HG02970 (cell line): ENCODE data around the gene FBLN5.
"Not testable (repeated sequence)": the region's sequence is repeated elsewhere in the genome, so short reads cannot be mapped to it uniquely, and the experiment has no call there.

Experiments
- ATAC-seq: cut with Tn5 transposase; IDR thresholded peaks from one replicate; pipeline ENCODE4 v1.9.1; 2021; ENCODE audit warnings: mild to moderate bottlenecking, moderate library complexity, moderate number of reproducible peaks; ENCODE audit not compliant: unreplicated experiment, low FRiP score

FBLN5 gene

DNA sequence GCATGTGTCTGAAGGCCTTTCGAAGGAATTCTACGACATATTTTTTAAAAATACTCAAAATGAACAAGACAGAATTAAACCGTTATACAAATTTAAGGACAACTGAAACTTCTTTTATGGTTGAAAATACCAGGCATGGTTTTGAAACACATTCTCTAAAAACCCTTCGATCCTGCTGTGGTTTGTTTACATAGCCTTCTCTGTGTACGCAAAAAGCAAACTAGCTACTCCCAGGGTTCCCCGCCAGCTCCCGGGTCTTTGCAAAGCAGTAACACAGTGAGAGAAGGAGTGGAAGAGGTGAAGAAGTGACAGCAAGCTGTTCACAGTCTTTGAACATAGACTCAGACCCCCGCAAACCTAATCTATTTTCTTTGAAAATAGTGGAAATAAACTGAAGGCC, 77.9 kb downstream of the FBLN5 start:
- ATAC-seq = no peak

DNA sequence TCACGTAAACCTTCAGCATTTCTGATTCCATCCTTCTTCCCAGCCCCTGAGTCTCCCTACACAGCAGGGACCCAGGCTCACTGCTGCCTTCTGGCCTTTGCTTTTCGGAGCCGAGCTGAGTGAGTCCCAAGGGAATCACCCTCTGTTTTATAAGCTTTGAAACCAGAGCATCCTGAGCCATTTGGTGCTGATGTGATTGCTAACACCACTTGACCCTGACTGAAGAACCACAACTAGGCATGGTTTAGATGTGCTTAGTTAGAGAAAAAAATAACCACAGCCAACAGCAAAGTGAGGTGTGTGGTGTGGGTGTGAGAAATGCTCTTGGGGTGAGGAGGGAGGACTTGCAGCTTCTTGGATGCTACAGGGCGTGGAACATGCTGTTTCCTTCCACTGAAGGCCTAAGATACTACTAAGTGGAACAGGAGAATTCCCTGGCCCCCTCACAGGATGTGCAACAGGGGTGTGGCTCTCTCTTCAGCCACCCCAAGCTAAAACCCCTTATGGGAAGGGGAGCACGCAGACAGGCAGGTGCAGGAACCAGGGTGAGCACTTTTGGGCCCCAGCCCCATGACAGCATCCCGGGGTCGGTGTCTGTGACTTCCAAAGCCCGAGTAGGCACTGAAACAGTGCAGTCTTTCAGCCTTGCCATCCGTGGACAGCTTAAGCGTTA, 80.0 kb downstream of the FBLN5 start, which contains the start of gene TC2N:
TC2N (minus strand) TSS at position 221 of the 673 bp plus-strand sequence. CDS start 53,767 bp downstream, outside the sequence.
- ATAC-seq = no peak

DNA sequence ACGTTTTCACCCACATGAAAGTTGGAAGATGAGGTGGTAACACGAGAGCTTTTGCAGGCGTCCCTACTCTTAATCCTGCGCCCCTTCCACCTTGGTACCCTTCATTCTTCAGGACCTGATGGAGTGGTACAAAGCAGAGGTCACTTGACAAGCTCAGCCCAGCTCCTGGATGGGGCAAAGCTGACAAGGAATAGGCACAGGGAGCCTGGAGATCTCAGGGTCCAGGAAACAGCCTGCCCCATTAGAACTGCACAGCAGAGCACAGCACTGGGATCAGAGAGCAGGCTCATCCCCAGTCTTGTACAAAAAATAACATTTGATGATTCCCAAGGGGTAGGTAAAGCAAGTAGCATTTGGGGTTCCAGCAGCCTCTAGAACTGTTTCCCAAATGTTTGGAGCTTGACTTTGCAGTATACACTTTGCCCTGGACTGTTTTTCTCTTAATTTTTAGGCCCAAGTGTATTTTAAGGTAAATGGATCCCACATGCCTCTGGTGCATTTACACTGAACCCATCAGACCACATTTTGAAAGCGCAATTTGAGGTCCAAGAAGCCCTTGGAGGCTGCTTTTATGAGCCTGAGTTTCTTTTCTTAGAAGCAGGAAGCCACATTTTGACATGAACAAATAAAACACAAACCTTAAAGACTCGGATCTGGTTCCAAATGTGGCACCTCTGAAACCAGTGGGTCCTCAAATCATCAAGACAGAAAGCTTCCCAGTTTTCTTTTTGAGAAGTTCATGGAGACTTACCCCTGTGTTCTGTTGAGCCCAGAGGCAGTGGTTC, 80.8 kb downstream of the FBLN5 start:
- ATAC-seq = no peak

DNA sequence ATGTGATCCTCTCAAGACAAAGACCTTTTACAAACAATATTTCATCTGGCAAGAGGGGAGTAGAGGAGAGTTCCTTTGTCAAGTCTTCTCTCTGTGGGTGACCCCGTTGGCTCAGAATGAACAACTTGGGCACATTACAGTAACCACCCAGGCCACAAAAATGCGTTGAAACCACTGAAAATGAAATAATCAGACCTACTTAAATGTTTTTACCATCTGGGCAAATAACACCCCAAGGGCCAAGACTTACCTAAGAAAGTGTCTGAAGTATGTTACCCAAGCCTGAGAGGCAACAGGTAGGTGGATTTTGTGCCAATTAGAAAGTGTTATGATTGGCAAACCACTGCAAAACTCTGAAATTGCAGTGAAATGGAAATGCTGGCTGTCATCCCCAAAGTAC, 81.4 kb downstream of the FBLN5 start:
- no peak for ATAC-seq

DNA sequence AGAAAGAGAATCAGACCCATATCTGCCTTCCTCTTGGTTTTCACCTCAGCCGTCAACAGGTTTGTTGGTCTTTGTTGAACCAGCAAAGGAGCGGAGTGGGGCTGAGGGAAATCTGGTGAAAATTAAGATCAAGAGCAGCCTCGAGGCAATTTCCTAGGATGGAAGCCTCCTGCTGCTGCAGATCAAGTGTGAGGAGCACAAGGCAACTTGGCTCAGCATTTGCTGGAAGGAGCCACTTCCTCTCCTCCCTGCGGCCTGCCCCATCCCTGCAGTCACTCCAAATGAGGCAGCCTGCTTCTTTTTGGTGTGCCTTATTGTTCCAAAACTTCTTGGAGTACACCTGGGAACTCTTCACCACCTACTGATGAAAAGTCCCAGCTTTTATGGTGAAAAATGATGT, 85.1 kb downstream of the FBLN5 start:
- no peak for ATAC-seq

DNA sequence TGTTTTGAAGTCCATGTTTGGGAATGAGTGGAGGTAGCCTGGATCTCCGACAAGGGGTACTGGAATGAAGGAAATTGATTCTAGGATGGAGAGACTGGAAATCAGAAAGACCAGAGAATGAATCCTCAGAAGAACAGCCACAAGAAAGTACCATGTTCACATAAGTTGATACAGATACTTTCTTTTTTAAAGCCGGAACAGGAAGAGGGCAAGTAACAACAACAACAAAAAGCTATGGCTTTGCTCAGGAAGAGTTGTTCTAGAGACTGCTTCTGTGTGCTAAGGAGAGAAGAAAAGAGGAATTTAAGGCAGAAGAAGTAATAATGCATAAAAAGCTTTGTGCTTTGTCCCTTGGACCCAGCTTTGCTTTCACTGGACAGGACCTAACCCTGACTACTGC, 86.4 kb downstream of the FBLN5 start:
- ATAC-seq = no peak

DNA sequence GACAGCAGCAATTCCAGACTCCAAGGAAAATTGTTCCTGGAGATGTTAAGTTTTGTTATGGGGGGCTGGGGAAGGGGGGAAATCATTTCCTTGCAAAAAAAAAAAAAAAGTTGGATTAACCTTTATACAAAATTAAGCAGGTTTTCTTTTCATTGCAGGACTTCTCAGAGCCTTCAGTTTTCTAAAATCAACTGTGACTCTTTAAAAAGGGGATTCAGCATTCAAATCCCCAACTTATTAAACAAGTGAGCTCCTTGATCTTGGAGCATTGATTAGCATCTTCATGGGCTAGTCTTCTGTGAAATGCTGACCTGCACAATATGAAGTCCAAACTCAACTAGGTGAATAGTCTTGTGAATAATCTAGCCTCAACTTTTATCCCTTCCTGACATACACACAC, 87.3 kb downstream of the FBLN5 start:
- ATAC-seq = no peak

DNA sequence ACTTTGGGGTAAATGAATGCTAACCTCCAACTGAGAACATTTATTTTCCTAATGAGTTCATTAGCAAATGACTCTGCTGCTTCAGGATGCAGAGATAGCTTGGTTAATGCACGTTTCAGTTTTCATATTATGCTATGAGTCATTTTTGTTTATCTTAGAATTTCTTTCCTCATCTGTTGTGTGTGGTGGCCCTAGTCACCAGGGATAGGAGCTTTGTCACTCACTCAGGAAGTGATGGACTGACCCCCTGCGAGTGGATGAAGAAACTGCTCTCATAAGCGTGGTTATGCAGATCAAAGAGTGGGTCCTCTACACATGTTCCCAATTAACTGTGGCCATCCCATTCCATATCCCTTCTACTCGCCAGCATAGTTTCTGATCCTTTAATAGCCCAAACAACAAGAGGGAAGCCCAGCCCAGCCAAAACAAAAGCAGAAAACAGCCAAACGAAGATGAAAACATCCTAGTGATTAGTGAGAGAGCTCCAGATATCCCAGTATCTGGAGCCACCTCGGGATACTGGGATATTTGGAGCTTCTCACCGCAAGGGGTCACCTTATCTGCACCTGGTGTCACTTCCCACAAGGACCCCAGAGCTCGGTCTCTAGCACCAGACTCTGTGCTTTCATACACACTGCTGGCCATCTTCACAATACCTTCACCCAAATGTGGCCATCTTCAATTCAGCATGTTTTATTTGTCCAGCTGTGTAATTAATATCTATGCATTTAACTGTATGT, 88.8 kb downstream of the FBLN5 start:
- no peak for ATAC-seq

DNA sequence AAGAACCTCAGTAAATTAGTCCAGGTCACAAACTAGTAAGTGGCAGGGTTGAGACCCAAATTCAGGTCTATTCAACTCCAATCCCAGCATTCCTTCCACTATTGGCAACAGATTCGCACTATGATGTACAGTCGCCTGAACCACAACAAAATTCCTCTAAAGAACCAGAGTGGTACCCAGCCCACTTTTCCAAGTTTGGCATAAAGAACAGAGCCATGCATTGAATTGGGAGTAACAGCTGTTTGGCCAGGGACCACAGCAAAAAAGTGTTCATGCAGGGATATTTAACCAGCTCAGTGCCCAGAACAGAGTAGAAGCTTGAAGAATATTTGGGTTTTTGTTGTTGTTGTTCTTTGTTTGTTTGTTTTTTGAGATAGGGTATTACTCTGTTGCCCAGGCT, 89.9 kb downstream of the FBLN5 start:
- ATAC-seq = no peak

DNA sequence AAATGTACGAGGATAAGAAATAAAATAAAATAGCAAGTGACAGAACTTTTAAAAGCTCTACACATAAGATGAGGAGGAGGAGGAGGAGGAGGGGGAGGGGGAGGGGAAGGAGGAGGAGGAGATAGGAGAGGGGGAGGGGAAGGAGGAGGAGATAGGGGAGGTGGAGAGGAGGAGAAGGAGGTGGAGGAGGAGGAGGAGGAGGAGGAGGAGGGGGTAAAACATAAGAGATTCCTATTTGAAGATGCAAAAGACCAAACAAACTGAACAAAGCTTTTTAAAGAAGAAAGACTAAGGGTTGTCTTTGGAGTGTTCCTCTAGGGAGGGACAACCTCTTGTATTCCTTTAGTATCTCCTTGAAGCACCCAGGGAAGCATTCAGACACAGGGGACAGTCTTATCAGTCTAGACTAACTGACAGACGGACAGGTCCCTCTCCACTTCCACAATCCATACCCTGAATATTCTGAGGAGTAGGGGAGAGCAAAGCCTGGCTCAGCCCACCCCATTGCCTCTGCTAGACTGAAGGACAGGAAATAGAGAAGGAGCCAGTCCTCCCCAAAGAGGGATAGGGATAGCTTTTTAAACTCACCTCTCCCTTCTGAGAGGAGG, 93.1 kb downstream of the FBLN5 start:
- no peak for ATAC-seq

DNA sequence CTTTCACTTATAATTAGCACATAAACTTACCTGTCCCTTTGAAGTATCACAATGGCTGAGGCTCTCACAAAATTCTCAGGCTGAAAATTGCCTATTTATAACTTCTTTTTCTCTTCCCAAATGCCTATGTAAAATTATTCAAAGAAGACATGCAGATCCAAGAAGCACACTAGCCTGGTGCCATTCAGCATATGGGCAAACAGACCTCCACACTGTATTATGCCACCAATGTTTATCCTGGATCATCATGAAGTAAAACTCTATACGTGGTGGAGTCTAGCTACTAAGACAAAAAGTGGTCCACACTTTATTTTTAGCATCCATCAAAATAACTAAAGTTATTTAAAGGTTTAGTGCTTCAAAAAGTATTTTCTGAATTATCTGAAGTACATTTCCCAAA, 95.9 kb downstream of the FBLN5 start:
- ATAC-seq = no peak

DNA sequence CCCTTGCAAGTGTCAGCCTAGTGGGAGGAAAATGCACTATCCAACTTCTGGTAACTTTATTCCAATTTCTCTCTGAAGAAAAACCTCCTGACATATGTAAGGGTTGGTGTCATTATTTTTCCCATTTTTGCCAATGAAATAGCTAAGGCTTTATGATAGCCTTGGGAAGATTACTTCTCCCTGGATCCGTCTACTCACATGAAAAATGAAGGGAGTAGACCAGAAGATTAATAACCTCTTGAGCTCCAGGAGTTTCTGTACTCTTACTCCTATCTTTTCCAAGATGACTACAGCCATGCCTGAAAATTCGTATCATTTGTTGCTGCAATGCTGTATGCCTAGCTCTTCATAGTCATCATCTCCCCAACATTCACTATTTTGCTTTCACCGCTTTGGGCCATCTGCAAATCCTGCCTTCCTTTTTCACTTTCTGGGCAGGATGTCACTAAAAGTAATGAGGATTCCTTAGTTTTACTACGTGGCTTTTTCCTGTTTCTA, 98.9 kb downstream of the FBLN5 start:
- no peak for ATAC-seq

DNA sequence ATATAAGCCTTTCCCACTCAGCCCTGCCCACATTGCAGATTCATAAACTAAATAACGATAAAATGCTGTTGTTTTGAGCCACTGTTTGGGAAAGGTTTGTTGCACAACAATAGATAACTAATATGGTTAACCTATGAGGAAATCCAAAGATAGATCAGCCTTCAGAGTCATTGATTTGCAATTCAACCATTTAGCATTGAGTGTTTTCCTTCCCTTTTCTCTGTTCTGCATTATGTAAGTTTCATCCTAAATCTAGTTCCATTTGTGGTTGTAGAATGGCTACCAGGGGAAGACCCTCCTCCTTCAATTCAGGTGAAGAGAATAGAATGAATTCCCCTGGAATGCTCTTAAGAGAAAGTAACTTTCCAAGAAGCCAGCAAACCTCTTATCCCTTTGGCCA, 99.8 kb downstream of the FBLN5 start:
- ATAC-seq = no peak

DNA sequence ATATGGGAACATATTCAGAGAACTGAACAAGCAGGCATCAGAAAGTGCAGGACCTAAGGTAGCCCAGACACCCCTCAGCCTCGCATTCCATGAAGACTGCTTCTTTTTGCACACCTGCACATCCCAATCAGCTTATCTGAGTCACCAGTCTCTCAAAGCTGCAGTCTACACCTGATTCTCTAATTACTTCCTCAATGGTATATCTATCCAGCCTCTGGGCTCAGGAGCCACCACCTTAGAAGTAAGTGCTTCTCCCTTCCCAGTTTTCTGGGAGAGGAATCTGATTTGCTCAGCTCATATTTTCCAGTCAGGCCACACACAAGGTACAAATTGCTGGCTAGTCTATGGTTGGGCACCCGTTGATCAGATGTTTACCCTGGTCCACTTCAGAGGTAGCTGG, 101.8 kb downstream of the FBLN5 start:
- no peak for ATAC-seq

DNA sequence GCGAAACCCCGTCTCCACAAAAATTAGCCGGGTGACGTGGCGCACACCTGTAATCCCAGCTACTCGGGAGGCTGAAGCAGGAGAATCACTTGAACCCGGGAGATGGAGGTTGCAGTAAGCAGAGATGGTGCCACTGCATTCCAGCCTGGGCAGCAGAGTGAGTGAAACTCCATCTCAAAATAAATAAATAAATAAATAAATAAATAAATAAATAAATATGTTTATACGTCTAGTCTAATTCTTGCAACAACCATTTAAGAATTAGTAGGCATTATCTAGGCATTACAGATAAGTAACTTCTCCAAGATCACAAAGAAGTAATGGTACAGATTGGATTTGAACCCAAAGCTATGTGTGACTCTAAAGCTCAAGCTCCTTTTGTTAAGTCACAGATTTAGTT, 102.4 kb downstream of the FBLN5 start:
- not testable (repeated sequence) for ATAC-seq

DNA sequence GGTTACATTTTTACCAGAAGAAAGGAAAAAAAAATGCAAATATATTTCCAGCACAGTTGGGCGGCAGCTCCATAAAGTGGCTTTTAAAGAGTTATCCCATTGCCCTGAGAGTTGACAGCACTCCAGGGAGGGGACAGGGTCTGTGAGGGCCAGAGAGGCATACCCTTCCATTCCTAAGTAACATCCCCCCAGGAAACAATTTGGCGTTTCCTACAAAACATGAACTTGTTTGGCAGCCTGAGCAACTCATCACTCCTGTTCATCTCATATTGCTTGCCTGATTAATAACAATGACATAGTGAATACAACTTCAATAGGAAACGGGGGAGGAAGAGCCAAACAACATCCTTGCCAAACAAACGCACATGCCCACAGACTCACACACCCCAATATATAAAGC, 103.5 kb downstream of the FBLN5 start:
- ATAC-seq = no peak

DNA sequence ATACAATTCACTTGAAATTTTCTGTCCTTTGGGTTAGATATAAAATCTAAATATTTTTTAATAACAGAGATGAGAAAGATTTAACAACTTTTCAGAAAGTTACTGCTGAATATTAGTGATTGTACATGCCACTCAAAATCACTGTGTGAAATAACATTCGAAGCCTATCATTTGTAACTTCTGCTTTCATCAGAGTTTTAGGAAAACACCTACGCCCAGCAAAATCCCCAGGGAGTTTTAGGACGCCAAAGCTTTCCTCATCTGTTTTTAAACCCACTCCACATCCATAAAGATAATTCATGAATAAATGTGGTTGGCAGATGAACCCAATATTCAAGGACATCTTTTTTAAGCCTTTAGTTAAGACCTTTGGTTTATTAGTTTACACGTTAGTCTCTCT, 104.1 kb downstream of the FBLN5 start:
- no peak for ATAC-seq

DNA sequence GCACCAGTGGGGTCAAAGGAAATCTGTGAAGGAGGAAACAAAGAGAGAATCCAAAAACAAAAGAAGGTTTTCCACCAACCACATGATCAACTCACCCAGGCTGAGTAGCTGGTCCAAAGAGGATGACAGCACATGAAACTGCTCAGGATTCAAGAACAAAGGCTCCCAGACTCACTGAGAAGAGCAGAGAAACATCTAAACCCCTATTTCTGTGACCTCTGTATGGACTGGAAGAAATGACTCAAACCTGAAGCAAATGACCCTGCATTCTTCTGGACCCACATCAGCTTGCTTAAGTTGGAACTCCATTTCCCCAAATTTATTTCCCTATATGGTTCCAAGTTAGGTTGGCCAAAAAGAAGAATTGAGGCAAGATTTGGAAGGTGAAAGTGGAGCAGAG, 106.4 kb downstream of the FBLN5 start:
- no peak for ATAC-seq

DNA sequence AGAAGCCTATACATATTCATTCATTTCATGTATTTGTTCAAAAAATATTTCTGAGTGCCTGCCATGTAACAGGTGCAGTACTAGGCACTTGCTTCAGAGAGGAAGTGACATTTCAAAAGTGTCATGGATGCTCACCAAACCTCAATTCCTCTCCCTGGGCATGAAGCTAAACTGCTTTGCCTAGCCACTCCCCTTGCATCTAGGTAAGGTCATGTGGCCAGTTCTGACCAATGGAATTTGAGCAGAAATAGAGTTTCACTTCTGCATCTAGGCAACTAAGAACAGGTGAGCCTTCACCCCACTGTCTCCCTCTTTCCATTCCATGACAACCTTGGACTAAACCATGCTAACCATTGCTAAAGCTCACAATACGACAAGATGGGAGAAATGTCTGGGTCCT, 107.7 kb downstream of the FBLN5 start:
- ATAC-seq = no peak

DNA sequence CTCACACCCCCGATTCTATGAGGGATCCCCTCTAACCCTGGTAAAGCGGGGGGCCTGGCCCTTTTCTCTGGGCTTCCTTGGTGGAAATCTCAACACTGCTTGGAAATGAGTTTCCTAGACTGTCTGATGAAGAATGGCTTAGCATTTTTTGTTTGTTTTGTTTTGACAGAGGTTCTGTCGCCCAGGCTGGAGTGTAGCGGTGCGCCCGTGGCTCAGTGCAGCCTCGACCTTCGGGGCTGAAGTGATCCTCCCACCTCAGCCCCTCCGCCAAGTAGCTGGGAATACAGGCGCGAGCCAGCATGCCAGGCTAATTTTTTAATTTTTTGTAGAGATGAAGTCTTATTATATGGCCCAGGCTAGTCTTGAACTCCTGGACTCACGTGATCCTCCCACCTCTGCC, 110.4 kb downstream of the FBLN5 start:
- no peak for ATAC-seq
